Skeletal muscle satellite cell (primary cell): Measurements from ENCODE around the gene LRP1B.

Source experiments
- H3K27me3 ChIP-seq: 2 replicates; pipeline ENCODE4 v1.7.0; 2013; ENCODE audit warnings: low read length; ENCODE audit not compliant: control insufficient read depth, insufficient read depth
- H3K36me3 ChIP-seq: 2 replicates; pipeline ENCODE4 v1.7.0; 2013; ENCODE audit warnings: mild to moderate bottlenecking, control low read depth, low read length; ENCODE audit not compliant: insufficient read depth
- H3K4me1 ChIP-seq: 2 replicates; pipeline ENCODE4 v1.7.0; 2013; ENCODE audit warnings: low read length; ENCODE audit not compliant: control insufficient read depth, insufficient read depth
- H3K4me2 ChIP-seq: 2 replicates; pipeline ENCODE4 v1.7.0; 2013; ENCODE audit warnings: mild to moderate bottlenecking, low read length
- H3K4me3 ChIP-seq: 2 replicates; pipeline ENCODE4 v1.7.0; 2013; ENCODE audit warnings: low read length
- H3K9ac ChIP-seq: 2 replicates; pipeline ENCODE4 v1.7.0; 2013; ENCODE audit warnings: mild to moderate bottlenecking, low read depth, low read length, moderate library complexity
- H3K9me3 ChIP-seq: replicated peaks from 2 replicates; pipeline ENCODE4 v1.7.0; 2013; ENCODE audit warnings: mild to moderate bottlenecking, control low read depth, low read length

LRP1B gene

DNA sequence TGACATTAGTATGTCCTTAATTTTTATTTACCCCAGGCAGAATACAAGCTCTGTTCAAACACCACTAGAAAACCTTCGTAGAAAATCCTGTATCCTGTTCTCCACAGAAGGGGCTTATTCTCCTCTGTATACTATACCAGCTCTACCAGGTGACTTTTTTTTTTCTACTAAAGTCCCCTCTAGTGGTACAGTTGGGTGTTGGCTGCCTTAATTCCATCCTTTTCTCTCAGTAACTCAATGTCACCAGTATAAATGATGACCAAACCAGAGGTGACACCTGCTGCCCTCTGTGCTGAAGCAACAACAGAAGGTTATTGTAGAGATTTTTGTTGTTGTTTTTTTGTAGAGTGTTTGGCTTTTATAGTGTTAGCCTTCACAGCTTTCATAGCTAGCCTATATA, 1322.0 kb downstream of the LRP1B start:
- H3K27me3 ChIP-seq, result no peaks in the 10 kb centered on the region
- no peak overlapping the region for H3K4me3 ChIP-seq
- no peaks in the 10 kb centered on the region for H3K36me3 ChIP-seq
- H3K9me3 ChIP-seq, result no peaks in the 10 kb centered on the region
- H3K4me2 ChIP-seq, result no peak overlapping the region
- no peaks in the 10 kb centered on the region for H3K4me1 ChIP-seq
- H3K9ac ChIP-seq, result no peak overlapping the region

GRCh38 chr2:140808211-140808610, 1322.6 kb downstream of the LRP1B start:
- no peaks in the 10 kb centered on the region for H3K36me3 ChIP-seq
- no peaks in the 10 kb centered on the region for H3K9me3 ChIP-seq
- no peaks in the 10 kb centered on the region for H3K4me1 ChIP-seq
- H3K4me2 ChIP-seq, result no peak overlapping the region
- H3K9ac ChIP-seq, result no peak overlapping the region
- no peaks in the 10 kb centered on the region for H3K27me3 ChIP-seq
- no peak overlapping the region for H3K4me3 ChIP-seq

GRCh38 chr2:140804700-140805260, 1326.0 kb downstream of the LRP1B start:
- Histone ChIP-seq H3K9ac (no peak overlapping the region), H3K4me3 (no peak overlapping the region), H3K27me3 (no peaks in the 10 kb centered on the region), H3K4me2 (no peak overlapping the region), H3K4me1 (no peaks in the 10 kb centered on the region), H3K9me3 (no peaks in the 10 kb centered on the region), H3K36me3 (no peaks in the 10 kb centered on the region)

GRCh38 chr2:140801311-140801710, 1329.5 kb downstream of the LRP1B start:
- Histone ChIP-seq H3K9ac (no peak overlapping the region), H3K9me3 (no peaks in the 10 kb centered on the region), H3K4me3 (no peak overlapping the region), H3K36me3 (no peaks in the 10 kb centered on the region), H3K4me2 (no peak overlapping the region), H3K27me3 (no peaks in the 10 kb centered on the region), H3K4me1 (no peaks in the 10 kb centered on the region)

GRCh38 chr2:140797718-140798117, 1333.1 kb downstream of the LRP1B start:
- Histone ChIP-seq H3K4me3 (no peak overlapping the region), H3K36me3 (no peaks in the 10 kb centered on the region), H3K9me3 (no peaks in the 10 kb centered on the region), H3K27me3 (no peaks in the 10 kb centered on the region), H3K4me1 (no peaks in the 10 kb centered on the region), H3K9ac (no peak overlapping the region), H3K4me2 (no peak overlapping the region)

DNA sequence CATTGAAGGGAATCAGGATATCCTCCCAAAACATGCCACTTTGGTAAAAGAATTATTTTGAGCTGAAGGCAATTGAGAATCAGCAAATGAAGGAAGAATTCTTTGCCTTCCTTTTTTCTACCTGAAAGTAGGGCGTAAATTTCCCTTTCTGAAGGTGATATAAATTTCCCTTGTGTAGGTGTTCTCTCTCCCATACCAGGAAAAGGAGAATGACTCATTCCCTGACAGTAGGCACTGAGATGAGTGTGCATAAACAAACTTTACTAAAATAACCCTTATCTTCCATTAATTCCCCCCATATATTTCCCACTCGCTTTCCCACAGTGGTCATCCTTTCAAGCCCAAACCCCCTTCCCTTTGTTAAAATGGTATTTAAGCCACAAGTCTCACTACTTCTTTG, 1339.0 kb downstream of the LRP1B start:
- Histone ChIP-seq H3K4me1 (no peaks in the 10 kb centered on the region), H3K4me2 (no peak overlapping the region), H3K9ac (no peak overlapping the region), H3K9me3 (no peaks in the 10 kb centered on the region), H3K27me3 (no peaks in the 10 kb centered on the region), H3K4me3 (no peak overlapping the region), H3K36me3 (no peaks in the 10 kb centered on the region)

GRCh38 chr2:140786585-140786984, 1344.2 kb downstream of the LRP1B start:
- H3K9me3 ChIP-seq, result no peaks in the 10 kb centered on the region
- H3K9ac ChIP-seq, result no peak overlapping the region
- no peaks in the 10 kb centered on the region for H3K36me3 ChIP-seq
- H3K4me1 ChIP-seq, result no peaks in the 10 kb centered on the region
- H3K4me2 ChIP-seq, result no peak overlapping the region
- H3K27me3 ChIP-seq, result no peaks in the 10 kb centered on the region
- no peak overlapping the region for H3K4me3 ChIP-seq

- H3K9ac ChIP-seq, result no peak overlapping the region
- no peaks in the 10 kb centered on the region for H3K4me1 ChIP-seq
- H3K9me3 ChIP-seq, result no peaks in the 10 kb centered on the region
- H3K36me3 ChIP-seq, result no peaks in the 10 kb centered on the region
- H3K4me2 ChIP-seq, result no peak overlapping the region
- no peak overlapping the region for H3K4me3 ChIP-seq
- no peaks in the 10 kb centered on the region for H3K27me3 ChIP-seq
These were observed 1355.4 kb downstream of the LRP1B start for GRCh38 chr2:140775411-140775810.

GRCh38 chr2:140770645-140771044, 1360.2 kb downstream of the LRP1B start:
- no peak overlapping the region for H3K4me2 ChIP-seq
- no peaks in the 10 kb centered on the region for H3K9me3 ChIP-seq
- H3K9ac ChIP-seq, result no peak overlapping the region
- H3K36me3 ChIP-seq, result no peaks in the 10 kb centered on the region
- H3K27me3 ChIP-seq, result no peaks in the 10 kb centered on the region
- H3K4me1 ChIP-seq, result no peaks in the 10 kb centered on the region
- H3K4me3 ChIP-seq, result no peak overlapping the region

GRCh38 chr2:140761807-140762206, 1369.0 kb downstream of the LRP1B start:
- no peak overlapping the region for H3K9ac ChIP-seq
- H3K27me3 ChIP-seq, result no peaks in the 10 kb centered on the region
- no peaks in the 10 kb centered on the region for H3K36me3 ChIP-seq
- H3K4me3 ChIP-seq, result no peak overlapping the region
- no peaks in the 10 kb centered on the region for H3K4me1 ChIP-seq
- no peak overlapping the region for H3K4me2 ChIP-seq
- no peaks in the 10 kb centered on the region for H3K9me3 ChIP-seq

- Histone ChIP-seq H3K9me3 (no peaks in the 10 kb centered on the region), H3K4me2 (no peak overlapping the region), H3K36me3 (no peaks in the 10 kb centered on the region), H3K4me3 (no peak overlapping the region), H3K9ac (no peak overlapping the region), H3K27me3 (no peaks in the 10 kb centered on the region), H3K4me1 (no peaks in the 10 kb centered on the region)
These were observed 1371.2 kb downstream of the LRP1B start for GRCh38 chr2:140759426-140760156.

- Histone ChIP-seq H3K27me3 (no peaks in the 10 kb centered on the region), H3K4me1 (no peaks in the 10 kb centered on the region), H3K9me3 (no peaks in the 10 kb centered on the region), H3K36me3 (no peaks in the 10 kb centered on the region), H3K4me2 (no peak overlapping the region), H3K4me3 (no peak overlapping the region), H3K9ac (no peak overlapping the region)
These were observed 1383.2 kb downstream of the LRP1B start for GRCh38 chr2:140747665-140748064.
